T-cell (primary cell): Measurements from ENCODE around the gene ZNF112. TPM values are rescaled to one million over a fixed set of nuclear protein-coding genes. Genes with fewer than 3 reads are reported as not detected.

Experiments
- ATAC-seq, 4 experiments: fragments of 200-7000 bp in 3 of 4; fragments of 150-1000 bp in 1 of 4; cut with Tn5 transposase; replicated peaks in 1 of 4; 1 replicate in 3 of 4; 2 replicates in 1 of 4; pipeline ENCODE4 v1.10.0; 2021; ENCODE audit warnings: moderate library complexity in 3 of 4, mild to moderate bottlenecking in 2 of 4, moderate number of reproducible peaks in 1 of 4
- CTCF ChIA-PET, 2 donors: fragments of 300-600 bp; sonication (Branson Sonifier 250); formaldehyde crosslinking; loops; one replicate each; lab custom pipeline; 2022; ENCODE audit warnings: antibody characterized with exemption in 2 of 2; lab: Charles Lee
- POLR2A ChIA-PET, 2 donors: fragments of 300-600 bp; sonication (Branson Sonifier 250); formaldehyde crosslinking; loops; one replicate each; lab custom pipeline; 2022; ENCODE audit warnings: antibody characterized with exemption in 2 of 2; lab: Charles Lee
- DNase-seq, 35 experiments: peaks; one replicate each; pipeline versions ENCODE4 v3.0.0 to v3.0.0-alpha.2; 2013 to 2023
- H3K27ac ChIP-seq: one replicate; pipeline ENCODE4 v1.5.1; 2013; ENCODE audit warnings: low read length
- H3K27me3 ChIP-seq, 2 experiments: replicated peaks in 1 of 2; 1 replicate in 1 of 2; 2 replicates in 1 of 2; pipeline versions ENCODE4 v1.6.1 to v1.7.0; 2013; ENCODE audit warnings: low read length in 1 of 2, mixed read lengths in 1 of 2; ENCODE audit not compliant: control insufficient read depth in 2 of 2, insufficient read depth in 2 of 2; ENCODE audit errors: extremely low read depth in 1 of 2
- H3K36me3 ChIP-seq, 2 donors: 1 replicate in 1 of 2; 2 replicates in 1 of 2; pipeline versions ENCODE4 v1.6.1 to v1.7.0; 2013; ENCODE audit warnings: low read length in 1 of 2; ENCODE audit not compliant: control insufficient read depth in 2 of 2, insufficient read depth in 1 of 2; ENCODE audit errors: extremely low read depth in 1 of 2
- H3K4me1 ChIP-seq, 2 experiments: 1 replicate in 1 of 2; 2 replicates in 1 of 2; pipeline versions ENCODE4 v1.6.1 to v1.7.0; 2013; ENCODE audit warnings: low read length in 2 of 2, mixed read lengths in 1 of 2; ENCODE audit not compliant: insufficient read depth in 2 of 2, control insufficient read depth in 1 of 2; ENCODE audit errors: extremely low read depth in 1 of 2
- H3K4me3 ChIP-seq, 2 donors: 1 replicate in 1 of 2; 2 replicates in 1 of 2; pipeline versions ENCODE4 v1.5.1 to v1.7.0; 2013; ENCODE audit warnings: mild to moderate bottlenecking in 2 of 2, low read length in 1 of 2, moderate library complexity in 1 of 2; ENCODE audit not compliant: control insufficient read depth in 1 of 2; ENCODE audit errors: extremely low read depth in 1 of 2
- H3K9me3 ChIP-seq: 2 replicates; pipeline ENCODE4 v1.7.0; 2013
- H3K27ac Mint-ChIP-seq, 2 donors: one replicate each; pipeline ENCODE4 v1.8.0; 2020 to 2021; ENCODE audit warnings: mild to moderate bottlenecking in 2 of 2, mixed read lengths in 2 of 2
- H3K27me3 Mint-ChIP-seq, 2 donors: one replicate each; pipeline ENCODE4 v1.8.0; 2021 to 2022; ENCODE audit warnings: mixed read lengths in 2 of 2
- H3K36me3 Mint-ChIP-seq: one replicate; pipeline ENCODE4 v1.8.0; 2021; ENCODE audit warnings: mixed read lengths
- H3K4me1 Mint-ChIP-seq, 3 donors: one replicate each; pipeline ENCODE4 v1.8.0; 2020 to 2022; ENCODE audit warnings: mixed read lengths in 3 of 3, mild to moderate bottlenecking in 1 of 3
- H3K4me3 Mint-ChIP-seq, 3 donors: one replicate each; pipeline ENCODE4 v1.8.0; 2020 to 2022; ENCODE audit warnings: mild to moderate bottlenecking in 3 of 3, mixed read lengths in 3 of 3, moderate library complexity in 3 of 3
- H3K9me3 Mint-ChIP-seq, 3 donors: one replicate each; pipeline ENCODE4 v1.8.0; 2020 to 2022; ENCODE audit warnings: mixed read lengths in 3 of 3
- WGBS: methylation state at CpG from one replicate; pipeline ENCODE4 v1.1.5; 2013; ENCODE audit warnings: missing lambda C conversion rate; ENCODE audit not compliant: insufficient coverage; 5-methylcytosine and 5-hydroxymethylcytosine counted together
- total RNA-seq, 35 experiments: library from RNA in 6 of 35; stranded (reverse) in 6 of 35; fragments of 120-200 nt in 1 of 35; gene quantifications; one replicate each; pipeline versions ENCODE4 v1.2.1 to v1.2.4 and lab custom pipeline; 2013 to 2026

The ZNF112 gene
- total RNA-seq, 5 donors from 2014 or later (not counting 1 experiment from before 2014, with no cell fraction given): 0.12 to 0.51 (median 0.33) TPM; not detected in 2

DNA sequence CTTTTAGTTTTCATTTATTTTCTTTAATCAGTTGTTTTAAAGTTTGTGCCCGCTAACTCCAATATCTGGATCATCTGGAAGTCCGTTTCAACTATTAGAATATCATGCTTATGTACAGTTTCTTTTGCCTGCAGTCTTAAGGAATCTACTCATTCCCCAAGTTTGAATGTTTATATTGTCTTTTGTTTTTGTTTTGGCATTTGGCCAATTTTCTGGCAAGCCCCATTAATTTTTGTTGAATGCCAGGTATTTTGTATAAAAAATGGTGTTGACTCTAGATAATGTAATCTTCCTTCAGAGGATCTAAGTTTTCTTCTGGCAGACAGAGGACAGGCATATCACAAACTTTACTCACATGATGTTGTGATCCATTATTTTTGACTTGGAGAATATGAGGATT, 40.6 kb downstream of the ZNF112 start:
- ATAC-seq (no peak), DNase-seq (no peak)
- no peaks in the 10 kb centered on the region for H3K4me1 Mint-ChIP-seq
- H3K27ac Mint-ChIP-seq: no peak overlapping the region
- H3K9me3 Mint-ChIP-seq: peaks cover 27 to 62% (median 52%) of the 10 kb centered on the region in 3 donors
- CTCF ChIA-PET: no interaction called here
- no peaks in the 10 kb centered on the region for H3K36me3 Mint-ChIP-seq
- no CpG with 5 or more reads among the region's 2 CpGs for WGBS
- H3K27me3 Mint-ChIP-seq: peaks cover 11 to 19% of the 10 kb centered on the region in 2 donors
- H3K4me1 ChIP-seq: no peaks in the 10 kb centered on the region
- H3K4me3 Mint-ChIP-seq: no peak overlapping the region
- H3K27me3 ChIP-seq: no peaks in the 10 kb centered on the region
- H3K27ac ChIP-seq: no peak overlapping the region
- POLR2A ChIA-PET: no interaction called here
- H3K4me3 ChIP-seq: no peak overlapping the region
- H3K36me3 ChIP-seq: no peaks in the 10 kb centered on the region
- no peaks in the 10 kb centered on the region for H3K9me3 ChIP-seq

DNA sequence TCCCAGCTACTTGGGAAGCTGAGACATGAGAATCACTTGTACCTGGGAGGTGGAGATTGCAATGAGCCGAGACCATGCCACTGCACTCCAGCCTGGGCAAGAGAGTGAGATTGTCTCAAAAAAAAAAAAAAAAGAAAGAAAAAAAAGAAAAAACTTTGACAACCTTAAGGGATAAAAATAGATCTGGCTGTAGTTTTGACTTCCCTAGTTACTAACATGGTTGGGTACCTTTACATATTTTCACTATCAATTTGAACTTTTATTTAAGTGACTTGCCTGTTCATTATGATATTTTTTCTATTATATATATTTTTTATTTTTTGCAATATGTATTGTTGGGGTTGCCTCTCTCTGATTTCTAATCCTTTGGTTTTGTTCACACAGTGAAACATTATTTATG, 43.2 kb downstream of the ZNF112 start:
- no peak overlapping the region for H3K4me3 ChIP-seq
- Mint-ChIP-seq H3K27ac (no peak overlapping the region), H3K27me3 (peaks cover 16 to 19% of the 10 kb centered on the region in 2 donors), H3K36me3 (peaks cover 5% of the 10 kb centered on the region), H3K4me3 (no peak overlapping the region), H3K9me3 (peaks cover 18 to 54% (median 39%) of the 10 kb centered on the region in 3 donors), H3K4me1 (no peaks in the 10 kb centered on the region)
- no peak overlapping the region for H3K27ac ChIP-seq
- no peaks in the 10 kb centered on the region for H3K36me3 ChIP-seq
- ChIA-PET POLR2A (no interaction called here), CTCF (no interaction called here)
- no peak for DNase-seq
- ATAC-seq: no peak
- WGBS: no CpG with 5 or more reads among the region's 1 CpG
- no peaks in the 10 kb centered on the region for H3K27me3 ChIP-seq
- no peaks in the 10 kb centered on the region for H3K4me1 ChIP-seq
- H3K9me3 ChIP-seq: peaks cover 2% of the 10 kb centered on the region

DNA sequence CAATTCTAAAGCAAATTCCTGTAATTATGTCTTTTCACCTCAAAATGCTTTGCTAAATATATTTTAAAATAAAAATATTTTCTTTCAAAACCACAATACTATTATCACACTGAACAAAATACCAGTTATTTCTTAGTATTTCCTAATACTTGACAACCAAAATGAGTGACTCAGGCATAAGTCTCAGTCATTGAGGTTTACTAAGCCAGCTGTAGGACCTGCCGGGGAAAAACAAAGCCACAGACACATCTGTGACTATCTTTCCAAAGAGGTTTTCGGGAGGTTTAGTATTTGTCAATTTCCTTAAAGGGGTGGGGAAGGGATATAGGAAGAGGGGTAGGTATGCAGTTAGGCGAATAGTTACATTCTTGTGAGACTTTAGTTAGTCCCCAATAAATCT, 48.5 kb downstream of the ZNF112 start:
- H3K36me3 ChIP-seq: no peaks in the 10 kb centered on the region
- ChIA-PET CTCF (no interaction called here), POLR2A (no interaction called here)
- Mint-ChIP-seq H3K27me3 (peaks cover 6 to 7% of the 10 kb centered on the region in 2 donors), H3K4me3 (no peak overlapping the region), H3K9me3 (peaks cover 0 to 27% (median 12%) of the 10 kb centered on the region in 3 donors), H3K4me1 (peaks cover 16 to 25% (median 21%) of the 10 kb centered on the region in 3 donors), H3K27ac (no peak overlapping the region), H3K36me3 (peaks cover 7% of the 10 kb centered on the region)
- DNase-seq: no peak
- H3K27ac ChIP-seq: no peak overlapping the region
- H3K4me3 ChIP-seq: no peak overlapping the region
- H3K4me1 ChIP-seq: peaks cover 10 to 13% of the 10 kb centered on the region in 2 experiments
- H3K27me3 ChIP-seq: no peaks in the 10 kb centered on the region
- H3K9me3 ChIP-seq: peaks cover 2% of the 10 kb centered on the region
- ATAC-seq: no peak
- no CpG with 5 or more reads among the region's 3 CpGs for WGBS

DNA sequence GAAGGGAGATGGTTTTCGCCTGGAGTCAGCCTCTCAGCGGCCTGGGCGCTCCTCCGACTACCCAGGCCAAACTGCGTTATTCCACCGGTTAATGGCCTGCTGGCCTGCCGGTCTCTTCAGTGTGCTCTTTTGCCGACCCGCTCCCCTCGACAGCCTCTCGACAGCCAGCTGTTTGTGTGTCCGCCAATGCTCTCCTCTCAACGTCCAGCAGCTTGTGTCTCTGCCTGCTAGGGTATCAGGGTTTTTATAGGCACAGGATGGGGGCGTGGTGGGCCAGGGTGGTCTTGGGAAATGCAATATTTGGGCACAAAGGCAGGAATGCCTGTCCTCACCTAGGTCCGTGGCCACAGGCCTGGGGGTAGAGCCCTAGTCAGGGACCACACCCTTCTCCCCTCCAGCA, 50.2 kb downstream of the ZNF112 start:
- H3K4me3 ChIP-seq: peak overlapping the region in 1 of 2 donors; percentile 44
- POLR2A ChIA-PET: no interaction called here
- peaks cover 0 to 24% (median 10%) of the 10 kb centered on the region in 3 donors for H3K9me3 Mint-ChIP-seq

DNA sequence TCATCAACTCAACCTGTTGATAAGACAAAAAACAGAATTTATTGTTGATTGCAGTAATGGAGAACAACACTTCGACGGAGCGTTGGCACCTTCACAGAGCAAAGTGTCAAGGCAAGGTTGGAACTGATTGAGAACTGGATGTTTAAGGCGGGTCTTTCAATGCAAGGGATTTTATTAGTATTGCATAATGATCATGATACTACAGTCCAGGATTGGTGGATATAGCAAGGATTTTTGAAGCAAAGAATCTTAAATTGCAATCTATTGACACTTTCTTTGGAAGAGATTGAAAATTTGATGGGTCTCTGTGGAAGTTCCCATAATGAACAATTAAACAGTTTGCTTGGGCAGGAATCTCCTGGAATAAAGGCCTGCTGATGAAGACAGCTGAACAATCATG, 51.0 kb downstream of the ZNF112 start:
- no peak overlapping the region for H3K4me3 ChIP-seq
- peaks cover 0 to 23% (median 13%) of the 10 kb centered on the region in 3 donors for H3K9me3 Mint-ChIP-seq

More for the DNA sequence above, 50.2 kb downstream of the ZNF112 start:
- no peak overlapping the region for H3K27ac ChIP-seq
- Mint-ChIP-seq H3K4me3 (no peak overlapping the region), H3K27ac (no peak overlapping the region), H3K27me3 (peaks cover 0 to 5% of the 10 kb centered on the region in 2 donors), H3K36me3 (peaks cover 17% of the 10 kb centered on the region), H3K4me1 (peaks cover 20 to 28% (median 23%) of the 10 kb centered on the region in 3 donors)
- no peaks in the 10 kb centered on the region for H3K27me3 ChIP-seq
- no peak for DNase-seq
- no peak for ATAC-seq
- peaks cover 2% of the 10 kb centered on the region for H3K9me3 ChIP-seq
- WGBS: 94% methylated on average over 12 of the region's 15 CpGs
- CTCF ChIA-PET: no interaction called here
- H3K4me1 ChIP-seq: peaks cover 10 to 13% of the 10 kb centered on the region in 2 experiments
- H3K36me3 ChIP-seq: peaks cover 0 to 4% of the 10 kb centered on the region in 2 donors

DNA sequence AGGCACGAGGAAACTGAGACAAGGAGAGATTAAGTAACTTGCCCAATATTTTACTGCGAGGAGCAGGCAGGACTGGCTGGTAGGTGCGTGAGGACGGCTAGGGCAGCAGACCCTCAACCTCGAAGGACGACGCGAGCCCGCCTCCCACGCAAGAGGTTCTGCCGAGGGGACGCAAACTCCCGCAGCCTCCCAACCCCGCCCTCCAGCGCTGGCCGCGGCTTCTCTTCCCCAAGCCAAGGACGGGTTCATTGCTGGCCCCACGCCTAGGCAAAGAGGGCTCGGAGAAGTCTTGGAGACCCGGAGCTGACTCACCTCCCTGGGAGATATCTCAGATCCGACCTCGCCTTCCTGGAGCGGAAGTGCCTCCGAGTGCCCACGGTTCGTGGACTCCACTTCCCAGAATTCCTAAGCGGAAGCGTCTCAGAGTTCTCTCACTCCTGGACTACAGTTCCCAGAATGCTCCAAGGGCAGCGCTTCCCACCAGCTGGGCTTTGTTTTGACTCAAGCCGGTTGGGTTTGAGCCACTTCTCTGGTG, 51.8 kb downstream of the ZNF112 start, which contains the start of gene ZNF235:
Gene ZNF235, minus strand, starts transcription at position 367 of the 535 bp plus-strand sequence. CDS start 1,621 bp downstream, outside the sequence.
- ChIA-PET CTCF (no interaction called here), POLR2A (no interaction called here)
- Histone ChIP-seq H3K4me3 (peak within 1 kb of the TSS; percentile 80 to 87), H3K36me3 (peaks cover 0 to 15% of the 10 kb centered on the region in 2 donors), H3K9me3 (peaks cover 2% of the 10 kb centered on the region), H3K27ac (peak within 1 kb of the TSS; percentile 36), H3K27me3 (no peaks in the 10 kb centered on the region), H3K4me1 (peaks cover 10 to 13% of the 10 kb centered on the region in 2 experiments)
- peak; percentile 99 to 100 (median 99) for ATAC-seq
- 0% methylated on average over 19 of the region's 31 CpGs for WGBS
- peaks cover 0 to 20% (median 19%) of the 10 kb centered on the region in 3 donors for H3K9me3 Mint-ChIP-seq
- peak; percentile 23 to 83 (median 52) for DNase-seq
- peaks cover 20 to 28% (median 27%) of the 10 kb centered on the region in 3 donors for H3K4me1 Mint-ChIP-seq
- peaks cover 0 to 2% of the 10 kb centered on the region in 2 donors for H3K27me3 Mint-ChIP-seq
- peaks cover 31% of the 10 kb centered on the region for H3K36me3 Mint-ChIP-seq
- H3K4me3 Mint-ChIP-seq: peak within 1 kb of the TSS; percentile 84 to 94 (median 90)
- peak within 1 kb of the TSS; percentile 61 to 84 for H3K27ac Mint-ChIP-seq

More for the DNA sequence above, 51.0 kb downstream of the ZNF112 start:
- CTCF ChIA-PET: no interaction called here
- Mint-ChIP-seq H3K27ac (no peak overlapping the region), H3K4me1 (peaks cover 20 to 28% (median 26%) of the 10 kb centered on the region in 3 donors), H3K4me3 (peak overlapping the region; percentile 84 to 94 (median 90)), H3K36me3 (peaks cover 24% of the 10 kb centered on the region), H3K27me3 (peaks cover 0 to 5% of the 10 kb centered on the region in 2 donors)
- POLR2A ChIA-PET: no interaction called here
- Histone ChIP-seq H3K27ac (no peak overlapping the region), H3K4me1 (peaks cover 10 to 13% of the 10 kb centered on the region in 2 experiments), H3K9me3 (peaks cover 2% of the 10 kb centered on the region), H3K27me3 (no peaks in the 10 kb centered on the region), H3K36me3 (peaks cover 0 to 8% of the 10 kb centered on the region in 2 donors)
- no CpG with 5 or more reads among the region's 4 CpGs for WGBS
- DNase-seq: no peak
- no peak for ATAC-seq
